Thoracic aorta (tissue), 2 donors: Measurements from ENCODE around the gene CNTN4. TPM values are rescaled to one million over a fixed set of nuclear protein-coding genes. Genes with fewer than 3 reads are reported as not detected.

ENCODE experiments used
- ATAC-seq: fragments of 150-250 bp; one replicate; pipeline ENCODE4 v1.8.0; 2017; ENCODE audit warnings: low read depth; ENCODE audit not compliant: insufficient number of reproducible peaks, low FRiP score
- DNase-seq: peaks from one replicate; pipeline ENCODE4 v3.0.0-alpha.2; 2020; ENCODE audit warnings: low spot score
- H3K27ac ChIP-seq, 2 donors: fragments of 200-600 bp; sonication (generic); 1 replicate in 1 of 2; 2 replicates in 1 of 2; pipeline ENCODE4 v1.5.1; 2016; ENCODE audit warnings: mild to moderate bottlenecking in 2 of 2, moderate library complexity in 2 of 2
- H3K27me3 ChIP-seq: fragments of 200-600 bp; sonication (generic); replicated peaks from 2 replicates; pipeline ENCODE4 v1.6.0; 2016; ENCODE audit warnings: mild to moderate bottlenecking; ENCODE audit not compliant: insufficient read depth
- H3K36me3 ChIP-seq: fragments of 200-600 bp; sonication (generic); one replicate; pipeline ENCODE4 v1.5.1; 2016
- H3K4me1 ChIP-seq, 2 donors: fragments of 200-600 bp; sonication (generic); 1 replicate in 1 of 2; 2 replicates in 1 of 2; pipeline versions ENCODE4 v1.5.1 to v1.6.0; 2016; ENCODE audit warnings: low read depth in 2 of 2, mild to moderate bottlenecking in 1 of 2; ENCODE audit not compliant: control insufficient read depth in 1 of 2
- H3K4me3 ChIP-seq: fragments of 200-600 bp; sonication (generic); 2 replicates; pipeline ENCODE4 v1.5.1; 2016; ENCODE audit warnings: mild to moderate bottlenecking
- H3K9me3 ChIP-seq: fragments of 200-600 bp; sonication (generic); 2 replicates; pipeline ENCODE4 v1.5.1; 2016
- CTCF ChIP-seq: fragments of 200-600 bp; sonication (generic); IDR thresholded peaks from one replicate; pipeline ENCODE4 v1.5.1; 2019; ENCODE audit warnings: antibody characterized with exemption
- total RNA-seq, 2 donors: library from RNA; depleted of rRNA; stranded (reverse); fragments of >200 nt; gene quantifications; one replicate each; pipeline versions ENCODE4 v1.1.0 to v1.2.3, GENCODE V29; 2016

CNTN4 gene
- total RNA-seq, 2 donors from 2014 or later, result 103 to 116 TPM

- H3K27ac ChIP-seq, result no peak overlapping the region
- no peaks in the 10 kb centered on the region for H3K27me3 ChIP-seq
- no peak overlapping the region for H3K4me3 ChIP-seq
- no peak for DNase-seq
- no peak for ATAC-seq
- no peaks in the 10 kb centered on the region for H3K9me3 ChIP-seq
- no peak for TF ChIP-seq CTCF
- no peaks in the 10 kb centered on the region for H3K4me1 ChIP-seq
- H3K36me3 ChIP-seq, result no peaks in the 10 kb centered on the region
Observed at GRCh38 chr3:2166552-2166951, 67.9 kb downstream of the CNTN4 start.

- Histone ChIP-seq H3K27ac (no peak overlapping the region), H3K9me3 (peaks cover 7% of the 10 kb centered on the region), H3K4me1 (no peaks in the 10 kb centered on the region), H3K36me3 (no peaks in the 10 kb centered on the region), H3K4me3 (no peak overlapping the region), H3K27me3 (no peaks in the 10 kb centered on the region)
- ATAC-seq, result no peak
- no peak for DNase-seq
- TF ChIP-seq CTCF, result no peak
Observed at GRCh38 chr3:2172561-2173171, 74.0 kb downstream of the CNTN4 start.

DNA sequence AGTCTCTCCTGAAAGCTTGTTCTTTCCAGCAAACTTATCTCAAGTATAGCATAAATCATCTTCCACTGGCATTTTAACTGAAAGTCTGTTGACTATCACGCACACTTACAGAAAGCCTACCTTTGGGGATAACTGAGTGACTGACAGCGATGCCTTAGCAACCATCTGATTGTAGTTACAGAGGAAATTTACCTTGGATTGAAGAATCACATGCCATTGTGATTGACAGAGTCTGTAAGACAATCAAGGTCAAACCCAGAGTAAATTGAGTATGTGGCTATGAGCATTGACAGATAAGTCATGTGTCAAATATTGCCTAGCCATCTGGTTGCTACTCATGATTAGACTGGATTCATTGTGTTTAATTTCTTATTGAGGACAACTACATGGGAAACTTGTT is 82.0 kb downstream of the CNTN4 start:
- no peak overlapping the region for H3K4me3 ChIP-seq
- DNase-seq (no peak), ATAC-seq (no peak)
- no peaks in the 10 kb centered on the region for H3K4me1 ChIP-seq
- H3K27ac ChIP-seq, result no peak overlapping the region
- no peak for TF ChIP-seq CTCF
- no peaks in the 10 kb centered on the region for H3K27me3 ChIP-seq
- H3K9me3 ChIP-seq, result no peaks in the 10 kb centered on the region
- no peaks in the 10 kb centered on the region for H3K36me3 ChIP-seq

DNA sequence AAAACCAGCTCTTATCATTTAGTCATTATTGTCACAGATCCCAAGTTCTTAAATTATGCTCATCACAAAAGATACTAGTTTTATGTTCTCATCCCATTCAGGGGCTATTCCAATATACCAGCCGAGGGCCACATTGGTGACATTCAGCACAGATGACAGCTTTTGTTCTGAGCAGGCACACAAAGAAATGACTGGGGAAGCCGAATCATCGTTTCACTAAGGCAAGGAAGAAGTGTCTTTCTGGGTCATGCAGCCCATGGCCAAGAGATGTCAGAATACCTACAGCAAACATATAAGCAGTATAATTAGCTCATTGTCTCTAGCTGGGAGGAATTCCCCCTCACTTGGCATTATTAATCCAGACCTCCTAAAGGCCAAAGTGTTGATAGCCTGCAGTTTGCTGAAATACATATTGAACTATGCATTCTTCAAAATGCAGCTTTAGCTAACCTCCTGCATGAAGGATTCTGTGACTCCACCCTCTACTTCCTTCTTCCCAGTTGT is 100.2 kb downstream of the CNTN4 start:
- no peak for TF ChIP-seq CTCF
- Histone ChIP-seq H3K27me3 (no peaks in the 10 kb centered on the region), H3K4me3 (no peak overlapping the region), H3K27ac (no peak overlapping the region), H3K4me1 (peaks cover 11 to 19% of the 10 kb centered on the region in 2 donors), H3K36me3 (no peaks in the 10 kb centered on the region), H3K9me3 (no peaks in the 10 kb centered on the region)
- DNase-seq (no peak), ATAC-seq (no peak)

GRCh38 chr3:2204054-2204453 is 105.4 kb downstream of the CNTN4 start:
- H3K36me3 ChIP-seq, result no peaks in the 10 kb centered on the region
- no peak overlapping the region for H3K4me3 ChIP-seq
- H3K9me3 ChIP-seq, result no peaks in the 10 kb centered on the region
- TF ChIP-seq CTCF, result no peak
- ATAC-seq (no peak), DNase-seq (no peak)
- H3K27ac ChIP-seq, result no peak overlapping the region
- H3K27me3 ChIP-seq, result no peaks in the 10 kb centered on the region
- peaks cover 11 to 13% of the 10 kb centered on the region in 2 donors for H3K4me1 ChIP-seq
